HG02678 (cell line): ENCODE measurements around the gene TPM1.

Experiments used
- ATAC-seq: cut with Tn5 transposase; IDR thresholded peaks from one replicate; pipeline ENCODE4 v1.9.1; 2021; ENCODE audit warnings: mild to moderate bottlenecking, moderate library complexity; ENCODE audit not compliant: unreplicated experiment

TPM1 gene

DNA sequence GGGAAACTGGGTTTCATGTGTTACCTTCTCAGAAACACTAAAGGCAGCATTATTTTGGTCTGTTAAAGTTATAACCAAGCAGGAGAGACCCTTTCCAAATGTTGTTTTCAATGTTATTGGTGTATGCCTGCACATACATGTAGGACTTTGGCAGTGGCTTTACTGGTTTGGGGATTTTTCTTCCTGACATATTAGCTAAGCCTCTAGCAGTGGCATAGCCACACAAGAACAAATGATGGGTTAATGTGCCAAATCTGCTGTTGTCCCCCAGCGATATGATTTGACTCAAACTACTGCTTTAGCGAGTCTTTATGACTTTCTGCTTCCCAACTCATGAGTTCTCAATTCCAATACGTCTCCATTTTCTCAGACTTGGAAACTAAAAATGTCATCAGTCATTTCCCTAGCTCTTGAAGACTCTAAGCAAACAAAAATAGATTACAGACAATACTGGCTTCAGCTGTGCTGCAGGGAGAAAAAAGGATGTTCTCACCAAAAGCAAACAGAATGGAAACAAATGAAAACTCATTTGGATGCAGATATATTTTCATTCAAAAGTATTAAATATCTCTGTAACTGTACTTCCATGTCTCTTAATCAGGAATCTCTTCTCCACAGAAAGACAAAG lies 29.6 kb downstream of the TPM1 start:
- ATAC-seq: no peak

DNA sequence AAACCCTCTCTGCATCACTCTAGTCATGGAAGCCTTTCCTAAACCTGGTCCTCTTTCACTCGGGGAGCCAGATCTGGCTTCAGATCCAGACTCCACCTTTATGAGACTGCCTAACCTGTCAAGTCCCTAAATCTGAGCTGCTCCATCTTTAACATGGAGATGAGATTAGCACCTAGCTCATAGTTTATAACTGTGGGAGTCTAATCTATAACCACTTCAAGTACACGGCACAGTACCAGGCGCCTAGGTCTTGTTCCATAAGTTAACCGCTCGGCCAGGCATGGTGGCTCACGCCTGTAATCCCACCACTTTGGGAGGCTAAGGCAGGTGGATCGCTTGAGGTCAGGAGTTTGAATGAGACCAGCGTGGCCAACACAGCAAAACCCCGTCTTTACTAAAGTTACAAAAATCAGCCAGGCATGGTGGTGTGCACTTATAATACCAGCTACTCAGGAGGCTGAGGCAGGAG lies 30.3 kb downstream of the TPM1 start:
- no peak for ATAC-seq

DNA sequence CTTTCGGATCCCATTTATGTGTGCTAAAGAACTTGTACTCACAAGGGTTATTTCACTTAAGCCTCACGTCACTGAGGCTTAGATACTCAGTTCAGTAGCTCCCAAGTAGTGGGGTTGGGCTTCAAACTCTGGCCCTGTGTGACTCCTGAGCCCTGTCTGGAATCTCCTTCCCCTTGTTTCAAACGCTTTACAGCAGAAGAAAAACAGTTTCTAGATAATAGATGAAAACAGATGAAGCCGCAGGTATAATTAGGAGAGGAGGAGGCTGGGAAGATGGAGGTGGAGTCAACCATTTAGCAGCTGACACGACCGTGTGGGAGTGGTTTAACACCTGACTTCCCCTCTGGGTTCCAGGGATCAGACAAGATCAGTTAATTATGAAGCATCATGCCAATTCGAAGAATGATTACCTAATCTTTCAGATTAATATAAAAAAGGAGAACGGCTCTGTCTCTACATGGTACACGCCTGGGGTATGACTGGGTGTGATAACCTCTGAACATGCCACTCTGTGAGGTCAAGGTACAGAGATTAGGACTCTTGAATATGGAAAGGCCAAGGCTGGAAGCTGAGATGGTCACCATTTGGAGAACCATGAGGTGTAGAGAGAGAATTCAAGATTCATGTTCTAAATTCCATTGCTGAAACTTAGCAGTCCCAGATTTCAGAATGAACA lies 31.1 kb downstream of the TPM1 start:
- no peak for ATAC-seq

DNA sequence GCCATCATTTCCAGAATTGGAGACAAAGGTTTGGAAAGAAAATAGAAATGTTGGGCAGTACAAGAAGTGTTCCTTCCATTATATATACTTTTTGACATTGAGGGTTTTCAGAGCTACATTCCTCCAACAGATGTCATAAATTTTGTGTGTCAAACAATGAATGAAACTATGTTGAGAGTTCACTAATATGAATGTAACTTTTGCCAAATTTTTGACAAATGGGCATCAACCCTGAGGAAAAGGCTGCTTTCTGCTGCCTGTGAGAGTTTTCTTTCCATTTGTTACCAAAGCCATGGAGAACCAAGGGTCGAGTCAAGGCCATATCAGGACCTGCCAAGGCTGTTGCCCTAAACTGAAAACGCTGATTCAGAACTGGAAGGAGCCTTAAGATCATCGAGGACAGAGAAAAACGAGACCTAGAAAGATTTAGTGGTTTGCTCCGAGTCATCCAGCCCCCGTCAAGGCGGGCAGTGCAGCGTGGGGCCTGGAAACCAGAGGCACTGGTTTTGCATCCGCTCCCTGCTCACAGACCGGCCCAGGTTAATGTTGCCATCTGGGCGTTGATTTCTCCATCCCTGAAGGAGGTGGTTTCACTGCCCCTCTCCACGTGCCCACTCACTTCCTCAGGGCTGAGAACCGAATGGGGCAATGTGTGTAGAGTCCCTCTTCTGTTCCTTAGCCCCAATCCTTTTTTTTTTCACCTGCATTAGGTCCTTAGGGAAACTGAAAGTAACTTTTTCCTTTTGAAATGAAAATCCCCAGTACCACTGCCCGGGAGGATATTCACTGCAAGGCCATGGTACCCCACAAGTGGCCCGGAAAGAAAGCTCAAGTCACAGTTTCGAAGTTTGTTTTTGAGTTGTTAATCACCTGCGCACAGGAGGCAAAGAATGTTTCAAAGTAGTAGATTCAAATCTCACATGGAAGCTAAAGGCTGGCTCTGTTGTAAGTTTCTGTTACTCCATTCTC lies 32.8 kb downstream of the TPM1 start:
- ATAC-seq: no peak

DNA sequence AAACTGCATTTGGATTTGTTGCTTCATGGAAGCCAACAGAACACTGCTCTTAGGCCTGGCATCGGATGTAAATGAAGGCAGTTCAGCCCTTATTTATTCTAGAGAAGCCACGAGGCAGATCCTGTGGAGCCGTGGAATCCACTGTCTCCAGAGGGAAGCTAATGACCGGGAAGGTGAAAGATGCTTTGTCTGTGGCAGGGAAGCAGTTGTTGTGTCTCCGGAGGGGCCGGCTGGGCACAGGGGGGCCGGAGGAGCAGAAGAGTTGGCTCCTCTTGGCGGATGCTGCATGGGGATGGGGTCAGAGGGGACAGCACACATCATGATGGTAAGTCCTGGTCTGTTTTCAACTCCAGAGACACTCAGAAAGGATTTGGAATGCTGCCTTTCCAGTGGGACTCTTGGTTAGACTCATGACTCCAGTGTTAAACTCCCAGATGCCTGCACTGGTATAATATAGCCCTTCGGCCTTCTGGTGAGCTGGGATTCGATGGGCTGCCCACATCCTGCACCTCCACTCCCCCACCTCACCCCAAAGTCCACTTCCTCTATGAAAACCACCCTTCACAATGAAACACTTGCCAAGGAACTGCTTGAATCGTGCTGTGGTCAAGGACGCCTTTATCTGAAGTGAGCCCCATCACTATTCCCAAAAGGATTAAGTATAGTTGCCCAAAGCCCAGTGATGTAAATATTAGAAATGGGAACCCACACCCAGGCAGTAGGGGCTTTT lies 33.6 kb downstream of the TPM1 start:
- no peak for ATAC-seq

DNA sequence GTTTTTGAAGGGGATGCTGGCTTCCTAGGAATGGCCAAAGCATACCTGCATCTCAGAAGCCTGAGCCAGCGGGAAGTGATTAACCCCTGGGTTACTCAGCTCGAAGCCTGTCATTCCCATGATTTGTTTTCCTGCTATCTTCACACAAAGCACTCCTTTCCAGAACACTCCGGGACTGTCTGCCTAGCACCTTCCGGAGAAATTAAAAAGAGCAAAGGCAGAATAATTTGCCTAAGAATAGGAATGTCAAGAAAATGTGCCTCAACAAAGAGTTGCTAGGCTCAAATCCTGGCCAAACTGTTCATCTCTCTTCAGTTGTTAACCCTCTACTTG lies 34.1 kb downstream of the TPM1 start:
- ATAC-seq: no peak

DNA sequence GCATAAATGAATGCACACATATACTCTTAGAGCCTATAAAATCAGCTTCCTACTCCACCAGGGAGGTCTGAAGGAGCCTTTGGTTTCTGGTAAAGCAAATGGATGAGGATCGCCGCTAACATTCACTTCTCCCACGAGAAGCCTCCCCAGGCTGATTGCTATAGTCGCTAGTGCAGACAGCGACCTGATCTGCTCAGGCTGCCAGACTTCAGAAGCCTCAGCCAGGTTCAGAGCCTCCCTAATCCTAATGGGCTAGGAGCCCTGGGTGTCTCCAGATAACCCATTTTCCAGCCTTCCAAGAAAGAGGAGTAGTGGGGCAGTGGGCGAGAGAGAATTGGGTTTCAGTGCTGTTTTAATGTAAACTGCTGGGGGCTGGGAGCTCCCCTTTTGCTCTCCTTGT lies 35.4 kb downstream of the TPM1 start:
- ATAC-seq: no peak

DNA sequence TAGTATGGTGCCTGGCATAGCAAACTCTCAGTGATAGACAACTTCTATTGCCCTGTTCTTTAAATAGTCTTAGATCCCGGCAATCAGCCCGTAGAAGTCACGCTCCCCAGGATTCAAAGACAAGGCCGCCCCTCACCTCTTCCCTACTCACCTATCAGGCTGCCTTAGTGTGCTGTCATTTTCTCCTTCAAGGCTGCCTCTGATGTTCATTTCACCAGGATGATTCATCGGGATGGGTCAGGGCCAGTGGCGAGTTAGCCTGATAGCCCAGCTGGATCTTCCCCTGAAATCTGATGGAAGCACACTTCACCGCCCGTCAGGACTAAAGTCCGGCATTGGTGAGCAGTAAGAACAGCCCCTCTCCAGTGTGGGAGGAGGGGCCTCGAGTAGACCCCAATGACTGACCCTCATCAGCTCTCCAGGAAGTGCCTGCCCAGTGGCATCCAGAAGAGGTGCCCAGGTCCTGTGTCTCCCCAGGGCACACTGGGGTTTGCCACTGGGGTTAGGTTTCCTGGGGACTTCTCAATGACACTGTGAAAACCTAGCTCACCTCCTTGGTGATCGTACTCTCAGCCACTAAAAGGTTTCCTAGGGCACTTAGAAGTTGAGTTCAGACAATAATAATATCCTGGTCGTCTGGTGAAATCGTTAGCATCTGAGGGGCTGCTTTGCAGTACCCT lies 37.5 kb downstream of the TPM1 start:
- no peak for ATAC-seq

DNA sequence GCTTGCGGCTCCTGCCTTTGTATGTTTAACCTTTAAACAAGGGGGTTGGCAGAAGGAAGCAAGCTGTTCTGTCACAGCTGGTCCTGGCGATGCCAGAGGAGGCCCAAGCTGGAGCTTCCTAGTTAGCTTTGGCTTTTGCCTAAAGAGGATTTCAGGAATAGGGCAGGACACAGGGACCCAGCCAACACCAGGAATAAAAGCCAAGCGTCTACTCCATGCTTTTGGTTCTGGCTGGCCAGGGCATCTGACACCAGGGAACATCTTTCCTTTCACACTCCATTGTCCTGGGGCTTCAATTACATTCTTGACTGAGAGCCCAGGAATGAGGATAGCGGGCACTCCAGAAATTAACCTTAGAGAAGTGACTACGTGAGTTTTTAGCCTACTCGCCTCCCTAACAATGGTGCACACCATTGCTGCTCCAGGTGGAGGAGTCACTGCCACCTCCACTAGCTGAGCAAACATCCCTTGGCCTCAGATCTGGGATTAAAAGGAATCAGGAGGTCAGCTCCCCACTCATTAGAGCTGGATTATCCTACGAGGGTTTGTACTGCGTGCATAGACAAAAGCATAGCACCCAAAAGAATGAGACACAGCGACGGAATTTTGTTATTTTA lies 38.2 kb downstream of the TPM1 start:
- ATAC-seq: no peak

DNA sequence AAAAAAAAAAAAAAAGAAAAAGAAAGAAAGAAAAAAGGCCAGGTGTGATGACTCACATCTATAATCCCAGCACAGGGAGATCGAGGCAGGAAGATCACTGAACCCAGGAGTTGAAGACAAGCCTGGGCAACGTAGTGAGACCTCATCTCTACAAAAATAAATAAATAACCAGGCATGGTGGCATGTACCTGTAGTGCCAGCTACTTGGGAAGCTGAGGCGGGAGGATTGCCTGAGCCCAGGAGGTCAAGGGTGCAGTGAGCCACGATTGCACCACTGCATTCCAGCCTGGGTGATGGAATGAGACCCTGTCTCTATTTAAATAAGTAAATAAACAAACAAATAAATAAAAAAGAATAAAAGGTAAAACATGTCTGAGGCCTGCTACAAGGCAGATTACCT lies 39.8 kb downstream of the TPM1 start:
- ATAC-seq: no peak

DNA sequence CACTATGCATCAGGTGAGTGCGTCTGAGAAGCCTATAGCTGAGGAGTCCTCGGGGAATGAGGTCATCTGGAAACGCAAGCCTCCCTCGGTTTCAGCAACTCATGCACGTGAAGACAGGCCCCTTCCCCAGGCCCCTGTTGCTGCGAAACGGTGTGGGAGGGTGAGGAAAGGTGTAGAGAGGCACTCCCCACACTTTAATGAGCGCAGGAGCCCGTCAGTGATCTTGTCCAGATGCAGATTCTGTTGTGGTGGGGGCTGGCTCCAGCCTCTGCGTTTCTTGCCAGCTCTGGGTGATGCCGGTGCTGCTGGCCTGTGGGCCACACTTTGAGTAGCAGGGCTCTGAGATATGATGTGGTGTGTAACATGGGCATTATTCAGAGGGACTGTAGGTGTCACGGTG lies 40.5 kb downstream of the TPM1 start:
- no peak for ATAC-seq

DNA sequence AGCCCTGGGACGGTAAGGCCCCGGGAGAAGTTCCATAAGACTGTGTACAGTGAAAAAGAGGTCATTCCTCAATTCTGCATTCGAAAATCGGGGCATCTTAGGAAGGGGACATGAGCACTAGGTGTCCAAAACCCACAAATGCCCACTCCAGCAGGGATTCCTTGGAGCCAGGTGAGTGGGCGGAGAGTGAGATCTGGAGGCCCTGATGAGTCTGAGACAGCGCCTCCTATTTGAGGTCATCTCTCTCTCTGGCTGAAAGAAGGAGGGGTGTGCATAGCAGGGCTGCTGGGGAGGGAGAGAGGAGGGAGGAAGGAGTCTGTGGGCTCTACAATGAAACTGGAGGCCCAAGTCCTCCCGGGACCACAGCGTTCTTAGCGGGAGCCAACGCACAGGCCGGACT lies 41.0 kb downstream of the TPM1 start:
- ATAC-seq: no peak

DNA sequence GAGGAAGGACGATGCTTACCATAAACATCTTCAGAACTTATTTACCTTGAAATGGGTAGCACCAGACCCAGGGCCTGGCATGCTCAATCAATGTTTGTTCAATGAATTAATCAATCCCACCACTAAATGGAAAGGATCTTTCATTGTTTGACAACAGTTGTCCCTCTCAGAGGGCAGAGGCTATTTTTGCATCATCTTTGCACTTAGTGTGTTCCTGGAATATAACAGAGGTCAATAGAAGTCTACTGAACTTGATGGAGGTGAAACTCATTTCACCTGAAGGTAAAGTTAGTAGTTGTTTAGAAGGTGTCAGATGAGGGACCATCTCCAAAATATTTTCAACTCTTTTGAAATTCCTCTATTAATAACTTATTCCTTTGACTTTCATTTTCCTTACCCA lies 42.3 kb downstream of the TPM1 start:
- no peak for ATAC-seq

DNA sequence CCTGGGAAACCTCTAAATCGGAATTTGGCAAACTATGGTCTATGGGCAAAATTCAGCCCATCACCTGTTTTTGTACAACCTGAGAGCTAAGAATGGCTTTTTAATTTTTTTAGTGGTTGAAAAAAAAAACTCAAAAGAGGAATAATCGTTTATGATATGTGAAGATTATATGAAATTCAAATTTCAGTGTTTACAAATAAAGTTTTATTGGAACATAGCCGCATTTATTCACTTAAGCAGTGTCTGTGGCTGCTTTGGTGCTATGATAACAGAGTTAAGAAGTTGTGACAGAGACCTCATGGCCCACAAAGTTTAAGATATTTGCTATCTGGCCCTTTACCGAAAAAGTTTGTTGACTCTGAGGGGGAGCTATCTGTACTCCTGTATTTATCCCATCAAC lies 42.7 kb downstream of the TPM1 start:
- ATAC-seq: no peak

DNA sequence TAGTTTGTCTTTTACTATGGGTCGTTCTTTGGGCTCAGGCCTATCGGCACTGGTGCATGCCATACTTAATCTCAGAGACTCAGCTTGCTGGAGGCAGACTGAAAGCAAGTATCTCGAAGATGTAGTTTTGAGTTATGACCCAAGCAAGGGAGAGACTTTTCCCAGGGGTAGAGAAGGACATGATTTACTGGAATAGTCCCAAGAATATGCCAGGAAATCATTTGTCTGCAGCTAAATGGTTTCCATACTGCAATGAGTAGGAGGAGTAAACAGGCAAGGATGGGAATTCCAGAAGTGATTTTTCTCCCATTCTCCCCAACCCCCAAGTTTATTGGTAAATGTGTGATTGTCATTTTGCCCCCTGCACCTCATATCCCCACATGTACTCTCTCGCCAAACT lies 43.7 kb downstream of the TPM1 start:
- ATAC-seq: no peak

DNA sequence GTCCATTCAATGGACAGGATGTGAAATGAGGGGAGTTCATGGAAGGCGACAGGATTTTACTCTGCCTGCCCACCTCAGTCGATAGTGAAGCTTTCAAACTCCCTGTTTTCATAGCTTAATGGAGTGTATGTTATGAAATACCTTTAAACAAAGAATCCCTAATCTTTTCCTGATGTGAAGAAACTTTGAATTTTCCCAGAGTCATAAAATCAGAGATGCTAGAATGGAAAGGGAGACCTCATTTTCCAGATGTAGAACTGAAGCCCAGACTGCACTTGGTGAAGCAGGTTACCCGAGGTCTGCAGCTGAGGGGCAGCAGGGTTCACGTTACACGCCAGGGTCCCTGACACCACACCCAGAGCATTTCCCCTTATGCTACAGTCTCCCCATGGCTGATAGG lies 44.4 kb downstream of the TPM1 start:
- no peak for ATAC-seq

DNA sequence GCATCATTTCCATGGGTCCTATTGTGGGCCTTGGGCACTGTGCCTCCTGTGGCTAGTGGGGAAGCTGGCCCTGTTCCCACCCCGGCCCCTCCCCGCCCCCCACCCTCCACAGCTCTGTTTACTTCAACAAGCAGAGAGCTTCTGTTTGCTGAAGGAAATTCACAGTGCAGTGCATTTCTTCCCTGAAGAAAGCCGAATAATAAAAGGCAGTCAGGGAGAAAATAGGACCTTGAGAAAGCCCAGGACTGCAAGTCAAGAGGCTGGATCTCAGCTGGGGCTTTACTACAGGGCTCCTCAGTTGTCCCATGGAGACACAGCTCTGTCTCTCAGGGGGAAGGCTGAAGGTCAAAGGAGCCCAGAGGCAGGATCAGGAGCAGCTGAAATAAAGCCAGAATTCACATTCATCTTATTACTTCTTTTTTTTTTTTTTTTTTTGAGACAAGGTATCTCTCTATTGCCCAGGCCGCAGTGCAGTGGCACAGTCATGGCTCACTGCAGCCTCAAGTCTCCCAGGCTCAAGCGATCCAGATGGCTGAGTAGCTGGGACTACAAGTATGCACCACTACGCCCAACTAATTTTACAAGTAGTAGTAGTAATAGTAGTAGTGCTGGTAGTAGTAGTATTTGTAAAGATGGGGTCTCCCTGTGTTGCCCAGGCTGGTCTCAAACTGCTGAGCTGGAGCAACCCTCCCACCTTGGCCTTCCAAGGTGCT lies 46.1 kb downstream of the TPM1 start:
- no peak for ATAC-seq

DNA sequence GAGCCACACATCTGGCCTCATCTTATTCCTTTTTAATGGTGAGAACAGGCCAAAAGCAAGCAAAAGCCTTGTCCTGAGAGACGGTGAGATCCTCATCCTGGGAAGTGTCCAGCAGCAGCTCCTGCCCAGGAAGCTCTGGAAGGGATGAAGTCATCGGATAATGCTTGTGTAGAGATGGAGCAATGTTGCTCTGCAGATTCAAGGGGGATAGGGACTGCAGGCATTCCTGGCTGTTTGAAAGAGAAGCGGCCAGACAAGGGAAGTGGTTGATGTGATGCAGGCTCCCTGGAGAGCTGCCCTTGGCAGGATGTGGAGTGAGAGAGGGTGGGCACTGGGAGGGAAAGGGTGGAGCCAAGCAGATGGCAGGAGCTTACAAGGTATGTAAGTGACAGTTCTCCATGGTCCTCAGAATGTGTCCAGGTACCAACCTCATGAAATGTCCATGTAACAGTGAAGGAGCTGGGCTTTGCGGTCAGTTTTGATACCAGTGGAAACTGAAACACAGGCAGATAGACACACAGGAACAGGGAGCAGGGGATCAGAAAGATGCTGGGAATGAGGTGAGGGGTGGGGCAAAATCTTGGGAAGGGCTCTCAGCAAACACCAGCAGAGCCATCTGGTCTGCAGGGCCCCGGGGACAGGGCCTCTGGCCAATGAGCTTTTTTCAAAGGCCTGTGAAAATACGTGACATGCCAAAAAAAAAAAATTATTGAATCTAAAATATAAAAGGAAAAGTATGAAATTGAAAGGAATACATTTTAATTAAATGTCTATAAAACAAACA lies 46.9 kb downstream of the TPM1 start:
- ATAC-seq: no peak

DNA sequence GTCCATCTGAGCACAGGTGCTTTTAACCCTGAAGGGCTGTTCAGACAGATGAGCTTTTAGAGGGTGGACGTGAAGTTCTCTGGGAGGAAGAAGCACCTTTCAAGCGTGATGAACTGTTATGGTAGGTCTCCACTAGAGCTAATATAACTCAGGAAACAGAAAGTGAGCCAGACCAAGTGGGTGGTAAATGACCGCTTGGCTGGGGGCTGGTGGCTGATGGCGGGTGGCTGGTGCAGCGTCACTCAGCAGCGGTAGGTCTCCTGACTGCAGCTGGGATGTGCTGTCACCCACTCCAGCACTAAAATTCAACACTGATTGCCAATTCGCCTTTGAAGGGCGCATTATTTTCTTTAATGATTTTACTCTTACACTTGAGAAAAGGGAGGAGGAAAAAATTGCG lies 47.9 kb downstream of the TPM1 start:
- ATAC-seq: no peak
